GM21723 (cell line): ENCODE measurements around the gene MSRB3.
"Not testable (repeated sequence)": the region's sequence is repeated elsewhere in the genome, so short reads cannot be mapped to it uniquely, and the experiment has no call there.

ENCODE experiments used
- ATAC-seq: cut with Tn5 transposase; IDR thresholded peaks from one replicate; pipeline ENCODE4 v1.9.1; 2021; ENCODE audit warnings: mild to moderate bottlenecking, moderate library complexity; ENCODE audit not compliant: unreplicated experiment

The MSRB3 gene

DNA sequence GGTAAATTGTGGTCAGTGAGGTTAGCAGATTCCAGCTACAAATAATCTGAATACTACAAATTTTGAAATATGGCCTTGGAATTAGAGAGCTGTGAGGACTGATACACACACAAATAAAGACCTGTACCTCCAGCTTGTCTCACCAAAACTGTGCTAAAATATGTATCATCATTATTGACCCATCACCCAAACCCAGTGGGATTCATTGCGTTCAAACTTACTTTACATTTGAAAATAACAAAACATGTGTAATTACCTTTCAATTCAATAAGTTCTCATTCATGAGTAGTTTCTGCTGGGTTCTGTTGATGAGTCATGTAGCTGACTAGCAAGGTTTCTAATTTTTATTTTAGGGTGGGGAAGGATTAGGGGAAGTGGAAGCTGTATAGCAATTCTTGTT, 170.9 kb downstream of the MSRB3 start:
- ATAC-seq: no peak

DNA sequence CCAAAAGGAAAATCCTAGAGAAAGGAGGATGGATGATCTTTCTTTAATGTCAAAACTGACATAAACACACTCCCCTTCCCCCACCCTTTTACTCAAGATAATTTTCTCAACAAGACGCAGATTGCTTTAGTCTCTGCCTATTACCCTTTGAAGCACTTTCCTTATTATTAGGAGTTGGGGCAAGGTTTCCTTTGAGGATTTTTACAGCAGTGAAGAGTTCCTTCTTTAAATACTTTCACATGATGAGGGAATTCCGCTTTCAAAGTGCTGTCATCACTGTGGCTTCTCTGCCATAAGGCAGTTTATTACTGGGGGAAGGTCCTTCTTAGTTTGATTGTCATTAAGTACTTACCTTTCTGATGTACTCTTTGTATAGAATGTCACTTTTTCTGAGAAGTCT, 172.1 kb downstream of the MSRB3 start:
- no peak for ATAC-seq

DNA sequence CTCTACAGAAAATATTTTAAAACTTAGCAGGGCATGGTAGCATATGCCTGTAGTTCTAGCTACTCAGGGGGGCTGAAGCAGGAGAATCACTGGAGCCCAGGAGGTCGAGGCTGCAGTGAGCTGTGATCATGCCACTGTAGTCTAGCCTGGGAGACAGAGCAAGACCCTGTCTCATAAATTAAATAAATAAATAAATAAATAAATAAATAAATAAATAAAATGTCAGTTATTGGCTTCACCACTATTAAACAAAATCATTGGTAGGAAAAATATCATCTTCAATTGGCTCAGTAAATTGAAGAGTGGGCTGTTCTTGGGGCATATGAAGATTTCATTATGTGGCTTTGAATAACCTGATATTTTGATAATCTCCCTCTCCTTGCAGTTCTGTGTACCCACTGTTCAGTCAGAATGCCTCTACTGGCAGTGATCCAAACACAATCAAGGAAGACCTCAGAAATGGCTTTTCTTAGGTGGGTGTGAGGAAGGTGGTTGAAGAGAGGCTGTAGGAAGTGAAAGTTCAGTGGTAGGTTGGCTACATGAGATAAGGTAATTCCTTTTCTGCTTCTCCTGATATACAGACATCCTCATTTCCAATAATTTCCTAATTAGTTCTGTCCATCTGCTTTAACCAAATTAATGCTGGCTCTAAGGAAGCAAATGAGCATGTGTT, 175.8 kb downstream of the MSRB3 start:
- no peak for ATAC-seq

DNA sequence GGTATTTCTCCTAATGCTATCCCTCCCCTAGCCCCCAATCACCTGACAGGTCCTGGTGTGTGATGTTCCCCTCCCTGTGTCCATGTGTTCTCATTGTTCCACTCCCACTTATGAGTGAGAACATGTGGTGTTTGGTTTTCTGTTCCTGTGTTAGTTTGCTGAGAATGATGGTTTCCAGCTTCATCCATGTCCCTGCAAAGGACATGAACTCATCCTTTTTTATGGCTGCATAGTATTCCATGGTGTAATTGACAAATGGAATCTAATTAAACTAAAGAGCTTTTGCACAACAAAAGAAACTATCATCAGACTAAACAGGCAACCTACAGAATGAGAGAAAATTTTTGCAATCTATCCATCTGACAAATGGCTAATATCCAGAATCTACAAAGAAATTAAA, 178.9 kb downstream of the MSRB3 start:
- not testable (repeated sequence) for ATAC-seq

DNA sequence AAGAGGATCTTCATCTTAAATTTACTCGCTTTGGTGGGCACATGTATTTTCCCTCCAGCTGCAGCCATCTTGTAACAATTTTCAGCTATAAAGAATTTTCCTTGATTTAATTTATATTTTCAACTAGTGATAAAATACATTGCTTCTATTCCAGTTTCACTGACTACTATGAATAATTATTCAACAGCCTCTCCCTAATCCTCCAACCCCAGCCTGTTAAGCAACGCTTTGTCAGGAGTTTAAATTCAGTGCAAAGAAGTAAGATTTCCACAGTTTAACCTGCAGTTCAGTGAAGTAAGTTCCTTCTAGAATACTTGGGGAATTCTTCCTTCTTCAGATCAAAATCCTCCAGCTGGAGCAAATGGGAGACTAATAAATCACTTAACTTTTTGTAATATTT, 180.2 kb downstream of the MSRB3 start:
- no peak for ATAC-seq

DNA sequence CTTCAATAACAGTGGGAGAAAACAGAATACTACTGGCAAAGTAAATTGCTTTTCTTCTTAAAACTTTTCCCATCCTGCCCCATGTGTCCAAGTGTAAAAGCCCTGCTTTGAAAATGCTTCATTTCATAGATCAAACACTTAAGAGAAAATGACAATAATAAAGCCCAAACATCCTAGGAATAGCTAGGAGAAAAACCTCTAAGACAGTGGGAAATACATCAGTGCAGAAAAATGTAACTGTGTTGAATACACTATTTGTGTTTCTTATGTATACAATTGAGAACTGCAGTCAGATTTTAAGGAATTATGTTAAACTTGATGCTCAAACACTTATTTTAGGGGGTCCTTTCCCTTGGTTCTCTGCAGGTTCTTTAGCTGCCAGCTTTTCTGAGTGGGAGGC, 181.1 kb downstream of the MSRB3 start:
- ATAC-seq: no peak

DNA sequence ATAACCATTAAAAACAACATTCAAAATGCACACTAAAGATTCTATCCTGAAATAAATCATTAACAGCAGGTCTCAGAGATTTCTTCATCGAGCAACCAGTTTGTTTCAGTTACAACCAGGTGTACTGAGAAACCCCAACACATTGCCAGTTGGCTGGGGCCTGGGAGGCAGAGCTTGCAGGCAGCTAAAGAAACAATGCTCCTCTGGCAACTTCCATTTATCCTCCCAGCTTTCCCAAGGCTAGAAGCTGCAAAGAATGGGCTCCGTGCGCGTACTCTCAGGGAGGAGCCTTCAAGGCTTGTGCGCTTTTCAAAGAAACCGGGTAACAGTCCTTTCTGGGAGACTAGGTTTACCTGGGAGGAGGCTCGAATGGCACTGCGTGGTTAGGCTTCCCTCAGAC, 181.6 kb downstream of the MSRB3 start:
- no peak for ATAC-seq

DNA sequence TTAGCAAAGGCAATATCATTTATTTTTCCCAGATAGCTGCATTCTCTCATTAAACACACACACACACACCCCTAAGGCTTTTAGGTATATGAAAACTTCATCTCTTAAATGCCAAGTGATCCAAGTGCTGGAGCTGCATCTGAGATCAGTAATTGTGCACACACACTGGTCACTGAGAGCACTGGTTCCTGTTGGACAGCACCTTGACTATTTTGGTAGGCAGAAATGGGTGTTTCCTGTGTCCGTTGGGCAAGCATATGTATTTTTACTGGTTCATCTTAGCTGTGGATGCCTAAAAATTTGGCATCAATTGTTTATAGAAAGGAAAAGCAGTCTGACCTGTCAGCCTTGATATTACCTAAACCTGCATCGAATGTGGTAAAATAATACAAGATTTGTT, 182.5 kb downstream of the MSRB3 start:
- no peak for ATAC-seq

DNA sequence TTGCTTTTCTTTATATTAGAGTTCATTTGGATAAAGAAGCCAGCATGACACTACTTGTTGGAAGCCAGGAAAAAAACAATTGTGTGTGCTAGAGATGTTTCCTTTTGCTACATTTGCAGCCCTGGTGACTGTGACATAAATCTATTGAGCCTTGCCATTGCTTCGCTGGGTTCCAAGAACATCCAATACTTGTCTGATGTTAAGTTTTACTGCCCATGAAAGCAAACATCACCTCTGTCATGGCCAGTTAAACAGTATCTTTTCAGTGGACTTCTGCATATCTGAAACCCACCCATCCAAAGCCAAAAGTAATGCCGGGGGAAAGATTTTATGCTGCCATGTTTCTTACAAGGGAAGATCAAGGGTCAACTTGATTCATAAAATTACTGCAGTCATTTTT, 184.0 kb downstream of the MSRB3 start:
- ATAC-seq: no peak

DNA sequence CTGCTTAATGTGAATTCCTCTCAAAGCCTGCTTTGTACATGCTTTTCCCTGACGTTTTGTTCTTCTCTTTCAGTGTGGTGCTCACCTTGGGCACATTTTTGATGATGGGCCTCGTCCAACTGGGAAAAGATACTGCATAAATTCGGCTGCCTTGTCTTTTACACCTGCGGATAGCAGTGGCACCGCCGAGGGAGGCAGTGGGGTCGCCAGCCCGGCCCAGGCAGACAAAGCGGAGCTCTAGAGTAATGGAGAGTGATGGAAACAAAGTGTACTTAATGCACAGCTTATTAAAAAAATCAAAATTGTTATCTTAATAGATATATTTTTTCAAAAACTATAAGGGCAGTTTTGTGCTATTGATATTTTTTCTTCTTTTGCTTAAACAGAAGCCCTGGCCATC, 184.6 kb downstream of the MSRB3 start:
- no peak for ATAC-seq

DNA sequence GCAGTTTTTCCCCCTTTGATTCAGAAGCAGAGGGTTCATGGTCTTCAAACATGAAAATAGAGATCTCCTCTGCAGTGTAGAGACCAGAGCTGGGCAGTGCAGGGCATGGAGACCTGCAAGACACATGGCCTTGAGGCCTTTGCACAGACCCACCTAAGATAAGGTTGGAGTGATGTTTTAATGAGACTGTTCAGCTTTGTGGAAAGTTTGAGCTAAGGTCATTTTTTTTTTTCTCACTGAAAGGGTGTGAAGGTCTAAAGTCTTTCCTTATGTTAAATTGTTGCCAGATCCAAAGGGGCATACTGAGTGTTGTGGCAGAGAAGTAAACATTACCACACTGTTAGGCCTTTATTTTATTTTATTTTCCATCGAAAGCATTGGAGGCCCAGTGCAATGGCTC, 185.1 kb downstream of the MSRB3 start:
- ATAC-seq: no peak

DNA sequence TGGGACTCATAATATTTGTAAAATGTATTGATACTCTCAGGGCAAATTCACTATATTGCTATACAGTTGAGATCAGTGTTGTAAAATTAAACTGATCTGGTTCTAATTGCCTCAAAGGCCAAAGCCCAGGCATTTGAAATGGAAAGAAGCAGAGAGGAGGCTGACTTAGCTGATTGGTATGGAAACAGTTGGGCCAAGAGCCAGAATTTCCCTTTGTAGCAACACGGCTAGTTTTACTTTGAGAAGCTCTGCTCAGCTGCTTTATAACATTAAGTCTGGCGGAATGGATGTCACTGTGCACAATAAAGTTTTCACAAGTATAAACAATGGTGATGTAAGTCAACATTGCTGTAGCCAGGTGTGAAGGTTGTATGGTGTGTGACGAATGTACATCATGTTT, 186.4 kb downstream of the MSRB3 start:
- ATAC-seq: no peak

DNA sequence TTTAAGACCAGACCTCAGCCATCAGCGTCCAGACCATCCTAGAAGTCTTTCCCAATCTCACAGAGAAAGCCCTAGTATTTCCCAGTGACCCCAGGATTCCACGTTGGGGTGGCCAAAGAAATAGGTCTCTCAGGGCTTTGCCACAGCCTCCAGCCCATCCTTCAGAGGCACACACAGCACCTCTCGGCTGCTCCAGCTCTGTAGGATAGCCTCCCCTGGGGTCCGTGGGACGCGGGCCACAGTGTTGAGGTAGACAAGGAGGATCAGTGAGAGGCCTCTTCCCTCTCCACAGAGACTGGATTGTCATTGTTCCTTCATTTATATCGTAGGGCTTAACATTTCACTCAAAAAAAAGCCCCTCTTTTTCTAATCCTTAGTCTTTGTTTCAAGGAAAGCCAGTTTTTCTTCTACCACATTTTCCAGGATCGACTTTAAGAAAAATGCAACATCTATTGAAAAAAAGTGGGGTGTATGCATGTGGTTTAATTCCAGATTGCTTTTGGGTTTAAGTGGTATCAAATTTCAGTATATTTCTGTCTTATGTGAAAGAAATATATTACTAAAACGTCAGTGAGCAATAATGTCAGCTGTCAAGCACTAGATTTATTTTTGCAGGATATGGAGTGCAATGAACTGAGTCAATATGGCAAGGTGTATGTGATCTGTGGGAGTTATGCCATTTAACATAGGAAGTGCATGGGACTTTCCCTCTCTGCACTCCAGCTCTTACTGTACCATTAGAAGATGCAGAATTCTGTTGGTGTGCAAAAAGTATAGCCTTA, 187.5 kb downstream of the MSRB3 start:
- no peak for ATAC-seq

DNA sequence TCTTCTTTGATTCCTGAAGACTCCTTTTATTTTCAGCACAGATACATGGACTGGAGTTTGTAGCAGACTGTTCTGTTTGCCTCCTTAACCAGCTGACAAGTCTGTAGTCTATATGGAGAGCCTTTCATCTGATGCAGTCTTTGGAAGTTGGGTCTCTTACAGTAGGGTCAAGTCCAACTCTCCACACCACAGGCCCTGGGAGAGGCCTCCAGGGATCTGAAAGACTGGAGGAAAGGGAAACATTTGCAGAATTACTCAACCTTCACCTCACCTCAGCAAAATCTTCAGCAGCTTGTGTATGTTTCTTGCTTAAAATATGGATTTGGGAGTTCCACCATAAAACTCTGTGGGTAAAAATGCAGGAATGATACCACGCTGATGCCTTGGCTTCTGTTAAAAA, 188.4 kb downstream of the MSRB3 start:
- ATAC-seq: no peak

DNA sequence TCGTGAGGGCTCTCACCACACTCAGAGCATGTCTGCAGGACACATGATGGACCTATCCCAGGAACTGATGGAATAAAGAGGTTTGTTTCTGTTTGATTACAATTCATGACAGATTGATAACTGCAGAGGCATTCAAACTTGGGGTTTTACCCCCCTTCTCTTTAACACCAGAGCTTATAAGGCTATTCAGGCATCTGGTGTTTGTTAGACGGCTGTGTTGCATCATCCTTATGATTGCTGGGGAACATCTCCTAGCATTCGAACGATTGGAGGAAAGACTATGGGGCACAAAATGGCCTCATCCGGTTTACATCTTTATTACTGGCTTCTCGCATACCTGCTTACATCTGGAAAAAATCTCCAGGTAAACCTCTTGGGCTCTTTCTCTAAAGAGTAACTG, 191.8 kb downstream of the MSRB3 start:
- ATAC-seq: no peak

DNA sequence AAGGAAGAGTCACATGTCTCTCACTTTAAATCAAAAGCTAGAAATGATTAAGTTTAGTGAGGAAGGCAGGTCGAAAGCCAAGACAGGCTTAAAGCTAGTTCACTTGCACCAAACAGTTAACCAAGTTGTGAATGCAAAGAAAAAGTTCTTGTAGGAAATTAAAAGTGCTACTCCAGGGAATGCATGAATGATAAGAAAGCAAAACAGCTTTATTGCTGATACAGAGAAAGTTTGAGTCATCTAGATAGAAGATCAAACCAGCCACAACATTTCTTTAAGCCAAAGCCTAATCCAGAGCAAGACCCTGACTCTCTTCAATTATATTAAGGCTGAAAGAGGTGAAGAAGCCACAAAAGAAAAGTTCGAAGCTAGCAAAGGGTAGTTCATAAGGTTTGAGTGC, 193.6 kb downstream of the MSRB3 start:
- ATAC-seq: no peak

DNA sequence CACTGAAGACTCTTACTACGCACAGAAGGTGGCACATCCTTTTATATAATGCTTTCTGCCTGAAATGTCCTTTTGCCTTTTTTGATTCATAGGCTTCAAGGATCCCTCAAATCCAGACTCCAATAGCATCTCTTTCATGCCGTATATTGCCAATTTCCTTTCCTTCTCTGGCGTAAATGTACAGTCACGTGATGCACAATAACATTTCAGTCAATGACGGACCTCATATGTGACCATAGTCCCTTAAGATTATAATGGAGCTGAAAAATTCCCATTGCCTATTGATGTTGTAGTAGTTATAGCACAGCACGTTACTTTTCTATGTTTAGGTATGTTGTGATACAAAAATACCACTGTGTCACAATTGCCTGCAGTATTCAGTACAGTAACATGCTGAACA, 196.3 kb downstream of the MSRB3 start:
- no peak for ATAC-seq

DNA sequence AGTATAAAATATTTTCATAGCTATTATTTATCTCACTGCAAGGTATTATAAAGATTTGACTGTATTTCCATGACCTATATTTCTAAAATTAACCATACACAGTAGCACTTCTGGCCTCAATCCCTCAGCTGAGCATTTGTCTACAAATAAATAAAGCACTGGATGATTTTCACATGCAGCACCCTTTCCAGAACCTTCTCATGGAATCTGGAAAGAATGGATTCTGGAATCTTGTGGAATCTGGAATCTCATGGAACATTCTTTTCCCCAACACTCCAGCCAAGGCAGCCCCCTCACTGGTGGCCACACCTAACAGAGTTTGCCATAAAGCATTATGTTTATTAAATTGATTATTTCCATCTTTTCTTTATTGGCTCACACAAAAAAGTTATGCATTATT, 199.2 kb downstream of the MSRB3 start:
- ATAC-seq: no peak

DNA sequence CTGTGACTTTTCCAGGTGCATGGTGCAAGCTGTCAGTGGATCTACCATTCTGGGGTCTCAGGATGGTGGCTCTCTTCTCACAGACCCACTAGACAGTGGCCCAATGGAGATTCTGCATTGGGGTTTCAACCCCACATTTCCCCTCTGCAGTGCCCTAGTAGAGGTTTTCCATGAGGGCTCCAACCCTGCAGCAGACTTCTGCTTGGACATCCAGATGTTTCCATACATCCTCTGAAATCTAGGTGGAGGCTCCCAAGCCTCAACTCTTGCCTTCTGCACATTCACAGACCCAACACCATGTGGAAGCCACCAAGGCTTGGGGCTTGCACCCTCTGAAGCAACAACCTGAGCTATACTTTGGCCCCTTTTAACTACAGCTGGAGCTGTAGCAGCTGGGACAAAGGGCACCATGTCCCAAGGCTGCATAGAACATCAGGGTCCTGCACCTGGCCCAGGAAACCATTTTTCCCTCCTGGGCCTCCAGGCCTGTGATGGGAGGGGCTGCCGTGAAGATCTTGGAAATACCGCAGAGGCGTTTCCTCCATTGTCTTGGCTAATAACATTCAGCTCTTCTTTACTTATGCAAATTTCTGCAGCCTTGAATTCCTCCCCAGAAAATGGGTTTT, 205.5 kb downstream of the MSRB3 start:
- ATAC-seq: not testable (repeated sequence)

DNA sequence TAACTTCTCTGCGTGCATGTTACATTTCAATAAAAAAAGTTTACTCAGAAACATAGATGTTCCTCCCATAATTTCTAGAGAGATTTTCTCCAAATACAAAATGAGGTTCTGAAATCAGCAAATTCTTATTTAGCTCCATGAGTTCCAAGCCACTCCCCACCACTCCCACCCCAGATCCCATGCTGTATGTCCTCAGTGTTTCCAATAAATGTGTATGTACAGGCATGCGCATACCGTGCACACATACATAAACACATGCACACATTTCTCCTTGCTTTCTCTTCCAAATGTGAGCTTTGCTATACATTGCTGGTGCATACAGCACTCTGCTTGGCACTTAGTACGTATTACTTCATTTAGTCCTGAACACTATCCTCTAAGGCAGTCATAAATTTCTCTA, 209.7 kb downstream of the MSRB3 start:
- no peak for ATAC-seq

DNA sequence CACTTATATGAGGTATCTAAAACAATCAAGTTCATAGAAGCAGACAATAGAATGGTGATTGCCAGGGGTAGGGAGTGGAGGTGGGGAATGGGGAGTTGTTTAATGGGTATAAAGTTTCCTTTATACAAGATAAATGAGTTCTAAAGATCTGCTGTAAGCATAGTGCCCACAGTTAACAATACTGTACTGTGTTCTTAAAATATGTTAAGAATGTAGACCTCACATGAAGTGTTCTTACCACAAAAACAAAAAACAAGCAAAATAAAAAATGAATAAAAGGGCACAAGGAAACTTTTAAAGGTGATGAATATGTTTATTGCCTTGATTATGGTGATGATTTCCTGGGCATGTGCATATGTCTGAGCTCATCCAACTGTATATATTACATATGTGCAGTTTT, 211.8 kb downstream of the MSRB3 start:
- no peak for ATAC-seq
